Measurements from ENCODE around the gene LEMD3. TPM values are rescaled to one million over a fixed set of nuclear protein-coding genes. Genes with fewer than 3 reads are reported as not detected.

LEMD3 gene
- total RNA-seq, 1 donor from 2014 or later = 25.3 TPM

- no peak for DNase-seq (ENCODE audit: low read depth, low spot score)
Observed at GRCh38 chr12:65168681-65169319, 583 bp upstream of the LEMD3 start.

- DNase-seq (ENCODE audit: low read depth, low spot score) = no peak
Observed at GRCh38 chr12:65170209-65170881, 962 bp downstream of the LEMD3 start.

GRCh38 chr12:65171073-65171472, 1.7 kb downstream of the LEMD3 start:
- no peak for DNase-seq (ENCODE audit: low read depth, low spot score)

- no peak for DNase-seq (ENCODE audit: low read depth, low spot score)
Observed at GRCh38 chr12:65171870-65172269, 2.5 kb downstream of the LEMD3 start.

- no peak for DNase-seq (ENCODE audit: low read depth, low spot score)
Observed at GRCh38 chr12:65175385-65175784, 6.0 kb downstream of the LEMD3 start.

- DNase-seq (ENCODE audit: low read depth, low spot score) = no peak
Observed at GRCh38 chr12:65182012-65182739, 12.8 kb downstream of the LEMD3 start.

GRCh38 chr12:65184176-65184857, 14.9 kb downstream of the LEMD3 start:
- DNase-seq (ENCODE audit: low read depth, low spot score) = no peak

GRCh38 chr12:65184858-65185229, 15.5 kb downstream of the LEMD3 start:
- DNase-seq (ENCODE audit: low read depth, low spot score) = no peak

GRCh38 chr12:65187665-65188064, 18.3 kb downstream of the LEMD3 start:
- DNase-seq (ENCODE audit: low read depth, low spot score) = no peak

- no peak for DNase-seq (ENCODE audit: low read depth, low spot score)
Observed at GRCh38 chr12:65188179-65188701, 18.9 kb downstream of the LEMD3 start.

GRCh38 chr12:65189028-65189718, 19.8 kb downstream of the LEMD3 start:
- no peak for DNase-seq (ENCODE audit: low read depth, low spot score)

GRCh38 chr12:65192963-65193516, 23.7 kb downstream of the LEMD3 start:
- DNase-seq (ENCODE audit: low read depth, low spot score) = no peak

GRCh38 chr12:65194949-65195348, 25.6 kb downstream of the LEMD3 start:
- DNase-seq (ENCODE audit: low read depth, low spot score) = no peak

- no peak for DNase-seq (ENCODE audit: low read depth, low spot score)
Observed at GRCh38 chr12:65195387-65196055, 26.1 kb downstream of the LEMD3 start.

GRCh38 chr12:65196762-65197567, 27.6 kb downstream of the LEMD3 start:
- DNase-seq (ENCODE audit: low read depth, low spot score) = no peak

- no peak for DNase-seq (ENCODE audit: low read depth, low spot score)
Observed at GRCh38 chr12:65199604-65200003, 30.2 kb downstream of the LEMD3 start.

GRCh38 chr12:65200007-65200665, 30.8 kb downstream of the LEMD3 start:
- peak; percentile 10 for DNase-seq (ENCODE audit: low read depth, low spot score)

GRCh38 chr12:65203376-65203775, 34.0 kb downstream of the LEMD3 start:
- no peak for DNase-seq (ENCODE audit: low read depth, low spot score)

All from pulmonary artery endothelial cell (primary cell).